Activated CD8-positive, alpha-beta memory T cell treated with anti-CD3 and anti-CD28 coated beads for 48 hours (primary cell): Measurements from ENCODE around the gene ACAT1.
A peak's percentile ranks its signal among the peaks of the same experiment; 100 is the strongest.
"Not testable (repeated sequence)": the region's sequence is repeated elsewhere in the genome, so short reads cannot be mapped to it uniquely, and the experiment has no call there.

Experiments used
- DNase-seq, 3 experiments: peaks; one replicate each; pipeline ENCODE4 v3.0.0-alpha.2; 2020; ENCODE audit warnings: low read depth in 2 of 3, low spot score in 2 of 3

Gene ACAT1

GRCh38 chr11:108121274-108122155 lies at the start of gene ACAT1:
Gene ACAT1 (plus strand): TSS chr11:108121567. CDS start chr11:108121607, 40 bp downstream.
- peak; percentile 88 to 98 (median 93) for DNase-seq

GRCh38 chr11:108084811-108085210 lies 36.6 kb upstream of the ACAT1 start:
- no peak for DNase-seq

GRCh38 chr11:108085672-108086071 lies 35.7 kb upstream of the ACAT1 start:
- DNase-seq, result no peak

GRCh38 chr11:108092134-108092533 lies 29.2 kb upstream of the ACAT1 start:
- no peak for DNase-seq

GRCh38 chr11:108093128-108093904 lies 28.1 kb upstream of the ACAT1 start:
- no peak for DNase-seq

GRCh38 chr11:108097179-108097578 lies 24.2 kb upstream of the ACAT1 start:
- DNase-seq, result no peak

GRCh38 chr11:108101090-108101775 lies 20.1 kb upstream of the ACAT1 start:
- DNase-seq, result no peak

GRCh38 chr11:108111126-108111525 lies 10.2 kb upstream of the ACAT1 start:
- no peak for DNase-seq

- DNase-seq, result no peak
These were observed 9.3 kb upstream of the ACAT1 start for GRCh38 chr11:108112057-108112456.

- DNase-seq, result no peak
These were observed 5.7 kb upstream of the ACAT1 start for GRCh38 chr11:108115500-108116140.

- DNase-seq, result no peak
These were observed 3.5 kb upstream of the ACAT1 start for GRCh38 chr11:108117746-108118371.

- DNase-seq, result not testable (repeated sequence)
These were observed 462 bp upstream of the ACAT1 start for GRCh38 chr11:108120936-108121273.

- DNase-seq, result no peak
These were observed 830 bp downstream of the ACAT1 start for GRCh38 chr11:108122166-108122628.

GRCh38 chr11:108125096-108125495 lies 3.7 kb downstream of the ACAT1 start:
- no peak for DNase-seq

GRCh38 chr11:108128772-108129171 lies 7.4 kb downstream of the ACAT1 start:
- DNase-seq, result no peak

GRCh38 chr11:108131993-108132392 lies 10.6 kb downstream of the ACAT1 start:
- DNase-seq, result no peak

- DNase-seq, result not testable (repeated sequence)
These were observed 11.7 kb downstream of the ACAT1 start for GRCh38 chr11:108132993-108133538.

- no peak for DNase-seq
These were observed 14.6 kb downstream of the ACAT1 start for GRCh38 chr11:108135845-108136544.

- DNase-seq, result no peak
These were observed 15.8 kb downstream of the ACAT1 start for GRCh38 chr11:108137212-108137611.

GRCh38 chr11:108142304-108142703 lies 20.9 kb downstream of the ACAT1 start:
- DNase-seq, result no peak
